HT1080 (cell line): ENCODE results near the gene EVC. TPM values are rescaled to one million over a fixed set of nuclear protein-coding genes. Genes with fewer than 3 reads are reported as not detected.

Experiments used
- DNase-seq: peaks from one replicate; pipeline ENCODE4 v3.0.0-alpha.2; 2015; ENCODE audit warnings: low read depth
- total RNA-seq: library from RNA; depleted of rRNA; stranded (reverse); fragments of >200 nt; shearing (Covaris generic); gene quantifications from 2 replicates; pipeline ENCODE4 v1.2.3, GENCODE V29; 2014

The EVC gene
- total RNA-seq, 1 experiment from 2014 or later, result 12.0 TPM

DNA sequence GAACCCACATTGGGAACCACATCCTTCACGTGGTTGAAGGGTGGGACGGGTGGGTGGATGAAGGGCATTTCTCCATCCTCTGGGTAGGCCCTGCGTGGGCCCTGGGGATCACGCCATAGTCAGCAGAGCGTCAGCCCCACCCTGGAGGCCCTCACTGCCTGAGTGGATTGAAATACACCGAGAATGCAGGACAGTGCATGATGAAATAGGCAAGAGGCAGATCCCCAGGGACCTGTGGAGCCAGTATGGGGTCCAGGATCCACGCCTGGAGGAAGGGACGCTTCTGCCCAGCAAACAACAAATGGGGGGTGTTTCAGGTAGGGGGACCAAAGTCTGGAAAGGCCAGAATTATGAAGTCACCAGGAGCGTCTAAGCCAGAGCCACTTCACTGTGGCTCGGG lies 19.4 kb downstream of the EVC start:
- DNase-seq, result no peak

DNA sequence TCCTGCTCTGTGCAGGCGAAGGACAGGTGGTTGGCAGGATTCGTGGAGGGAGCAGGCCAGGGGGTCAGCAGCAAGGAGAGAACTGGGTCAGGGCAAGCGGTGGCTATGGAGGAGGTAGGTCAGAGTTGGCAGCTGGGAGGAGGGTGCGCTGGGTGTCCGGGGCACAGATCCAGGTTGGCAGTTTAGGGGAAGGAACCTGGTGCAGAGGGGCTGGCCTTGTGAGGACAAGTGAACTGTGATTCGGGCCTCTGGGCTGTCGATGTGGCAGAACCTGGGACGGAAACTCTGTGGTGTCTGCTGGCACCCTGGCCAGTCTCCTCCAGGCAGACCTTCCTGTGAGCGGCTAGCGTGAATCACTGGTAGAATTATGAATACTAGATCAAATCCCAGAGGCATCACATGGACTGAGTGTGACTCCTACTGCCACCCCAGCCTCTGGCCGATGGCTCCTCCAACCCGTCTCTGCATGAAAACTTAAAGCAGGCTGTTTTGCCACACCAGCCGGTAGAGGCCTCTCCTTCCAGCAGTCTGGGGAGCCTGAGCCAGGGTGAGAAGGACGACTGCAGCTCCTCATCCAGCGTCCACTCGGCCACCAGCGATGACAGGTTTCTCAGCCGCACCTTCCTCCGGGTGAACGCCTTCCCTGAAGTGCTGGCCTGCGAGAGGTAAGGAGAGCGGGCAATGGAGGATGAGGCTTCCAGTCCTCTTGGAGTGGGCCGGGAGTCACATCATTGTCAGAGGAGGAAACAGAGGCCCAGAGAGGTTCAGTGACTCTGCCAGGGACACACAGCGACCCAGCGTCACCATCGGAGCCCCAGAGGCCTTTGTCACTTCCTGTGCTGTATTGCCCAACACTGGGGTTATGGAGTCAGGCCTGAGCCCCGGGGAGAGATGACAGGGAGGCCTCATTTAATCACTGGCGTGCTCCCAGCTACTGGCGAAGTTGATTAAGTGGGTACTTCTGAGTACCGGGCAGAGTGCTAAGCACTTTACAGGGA lies 20.3 kb downstream of the EVC start:
- no peak for DNase-seq

DNA sequence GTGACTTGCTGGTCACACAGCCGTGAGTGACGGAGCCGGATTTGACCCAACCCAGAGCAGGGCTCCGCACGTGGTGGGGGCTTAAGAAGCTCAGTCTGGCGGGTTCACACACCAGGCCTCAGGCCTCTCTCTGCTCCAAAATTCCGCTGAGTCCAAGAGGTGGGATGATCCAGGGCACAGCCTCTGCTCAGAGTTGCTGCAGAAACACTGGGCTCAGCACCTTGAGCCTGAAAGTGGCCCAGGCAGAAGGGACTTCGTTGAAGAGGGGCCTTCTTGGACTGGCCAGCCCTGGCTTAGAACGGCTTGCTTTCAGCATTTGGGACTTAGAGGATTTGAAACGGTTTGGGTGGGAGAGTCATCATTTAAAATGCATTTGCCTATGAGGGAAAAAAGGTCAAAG lies 21.2 kb downstream of the EVC start:
- no peak for DNase-seq

DNA sequence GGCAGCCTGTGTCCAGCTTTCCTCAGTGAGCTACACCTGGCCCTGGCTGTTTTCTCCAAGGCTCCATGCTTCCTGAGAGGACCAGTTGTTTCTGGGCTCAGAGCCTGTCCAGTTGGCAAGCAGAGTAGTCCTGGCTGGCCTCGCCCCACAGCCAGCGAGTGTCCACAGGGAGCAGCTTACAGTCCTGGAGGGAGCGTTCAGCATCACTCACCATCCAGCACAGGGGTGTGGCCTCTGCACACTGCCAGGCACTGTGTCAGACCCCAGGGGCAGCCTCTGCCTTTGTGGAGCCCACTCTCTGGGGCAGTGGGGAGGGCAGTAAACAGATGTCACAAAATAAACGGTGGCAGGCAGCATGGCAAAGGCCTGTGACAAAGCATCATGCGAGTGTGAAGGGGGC lies 23.9 kb downstream of the EVC start:
- DNase-seq, result no peak

DNA sequence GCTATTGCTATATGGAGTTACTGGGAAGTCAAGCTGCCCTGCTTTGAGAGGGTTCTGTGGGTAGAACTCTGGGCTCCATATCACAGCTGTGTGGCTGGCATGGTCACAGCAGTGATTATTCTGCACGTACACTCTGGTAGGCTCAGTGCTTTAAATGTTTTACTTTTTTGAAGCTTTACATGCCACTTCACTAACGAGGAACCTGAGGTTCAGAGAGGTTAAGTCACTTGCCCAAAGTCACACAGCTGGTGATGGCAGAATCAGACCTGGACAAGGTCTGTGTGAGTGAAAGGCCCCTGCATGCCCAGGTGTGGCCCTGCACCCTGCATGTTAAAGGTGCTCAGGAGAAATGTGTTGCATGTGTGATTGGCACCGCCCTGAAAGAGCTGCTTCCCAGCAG lies 24.5 kb downstream of the EVC start:
- no peak for DNase-seq

DNA sequence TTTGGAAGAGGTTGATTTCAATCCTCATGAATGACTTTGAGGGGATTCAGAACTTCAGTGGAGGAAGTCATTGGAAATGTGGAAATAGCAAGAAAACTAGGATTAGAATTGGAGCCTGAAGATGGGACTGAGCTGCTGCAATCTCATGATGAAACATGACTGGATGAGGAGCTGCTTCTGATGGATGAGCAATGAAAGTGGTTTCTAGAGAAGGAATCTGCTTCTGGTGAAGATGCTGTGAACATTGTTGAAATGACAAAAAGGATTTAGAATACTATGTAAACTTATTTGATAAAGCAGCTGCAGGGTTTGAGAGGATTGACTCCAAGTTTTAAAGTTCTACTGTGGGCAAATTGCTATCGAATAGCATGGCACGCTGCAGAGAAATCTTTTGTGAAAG lies 27.1 kb downstream of the EVC start:
- no peak for DNase-seq

DNA sequence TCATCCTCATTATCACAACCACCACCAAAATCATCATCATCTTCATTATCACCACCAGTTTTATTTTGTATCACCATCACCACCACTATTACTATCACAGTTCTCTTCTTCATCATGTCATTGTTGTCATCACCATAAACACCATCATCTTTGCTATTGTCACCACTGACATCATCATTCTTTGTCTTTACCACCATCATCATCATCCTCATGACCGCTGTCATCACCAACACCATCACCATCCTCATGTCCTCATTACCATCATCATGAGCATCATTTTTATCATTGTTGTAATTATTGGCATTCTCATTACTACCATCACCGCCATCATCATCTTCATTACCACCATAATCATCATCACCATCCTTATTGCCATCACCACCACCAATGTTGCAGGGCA lies 31.4 kb downstream of the EVC start:
- no peak for DNase-seq

DNA sequence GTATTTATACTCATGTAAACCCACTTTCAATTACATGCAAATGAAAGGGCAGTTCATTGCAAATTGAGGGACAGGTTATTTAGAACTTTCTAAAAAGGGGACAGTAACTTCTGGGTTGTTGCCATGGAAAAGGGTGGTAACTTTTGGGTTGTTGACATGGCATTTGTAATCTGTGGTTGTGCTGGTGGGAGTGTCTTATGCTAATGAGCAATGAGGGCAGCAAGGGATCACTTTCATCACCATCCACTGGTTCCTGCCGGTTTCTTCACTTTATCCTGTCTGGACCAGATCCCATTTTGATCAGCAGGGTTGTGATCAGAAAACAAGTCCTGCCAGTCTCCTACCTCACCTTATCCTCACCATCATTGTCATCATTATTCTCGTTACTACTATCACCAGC lies 32.0 kb downstream of the EVC start:
- no peak for DNase-seq

DNA sequence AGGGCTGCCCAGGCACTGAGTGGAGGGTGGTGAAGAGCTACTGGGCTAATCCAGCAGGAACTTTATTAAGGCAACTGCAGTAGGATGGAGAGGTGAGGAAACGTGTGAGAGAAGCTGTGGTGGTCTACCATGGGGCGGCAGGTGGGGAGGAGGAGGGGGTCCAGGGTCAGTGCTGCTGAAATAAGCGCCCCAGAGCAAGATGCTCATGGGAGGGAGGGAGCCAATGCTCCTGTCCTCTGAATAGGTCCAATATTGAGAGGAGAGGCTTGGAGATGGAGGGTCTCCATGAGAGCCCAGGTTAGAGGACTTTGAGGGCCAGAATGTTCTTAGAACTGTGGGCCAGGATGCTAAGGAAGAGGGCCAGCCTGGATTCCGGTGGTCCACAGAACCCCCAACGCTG lies 35.2 kb downstream of the EVC start:
- no peak for DNase-seq

DNA sequence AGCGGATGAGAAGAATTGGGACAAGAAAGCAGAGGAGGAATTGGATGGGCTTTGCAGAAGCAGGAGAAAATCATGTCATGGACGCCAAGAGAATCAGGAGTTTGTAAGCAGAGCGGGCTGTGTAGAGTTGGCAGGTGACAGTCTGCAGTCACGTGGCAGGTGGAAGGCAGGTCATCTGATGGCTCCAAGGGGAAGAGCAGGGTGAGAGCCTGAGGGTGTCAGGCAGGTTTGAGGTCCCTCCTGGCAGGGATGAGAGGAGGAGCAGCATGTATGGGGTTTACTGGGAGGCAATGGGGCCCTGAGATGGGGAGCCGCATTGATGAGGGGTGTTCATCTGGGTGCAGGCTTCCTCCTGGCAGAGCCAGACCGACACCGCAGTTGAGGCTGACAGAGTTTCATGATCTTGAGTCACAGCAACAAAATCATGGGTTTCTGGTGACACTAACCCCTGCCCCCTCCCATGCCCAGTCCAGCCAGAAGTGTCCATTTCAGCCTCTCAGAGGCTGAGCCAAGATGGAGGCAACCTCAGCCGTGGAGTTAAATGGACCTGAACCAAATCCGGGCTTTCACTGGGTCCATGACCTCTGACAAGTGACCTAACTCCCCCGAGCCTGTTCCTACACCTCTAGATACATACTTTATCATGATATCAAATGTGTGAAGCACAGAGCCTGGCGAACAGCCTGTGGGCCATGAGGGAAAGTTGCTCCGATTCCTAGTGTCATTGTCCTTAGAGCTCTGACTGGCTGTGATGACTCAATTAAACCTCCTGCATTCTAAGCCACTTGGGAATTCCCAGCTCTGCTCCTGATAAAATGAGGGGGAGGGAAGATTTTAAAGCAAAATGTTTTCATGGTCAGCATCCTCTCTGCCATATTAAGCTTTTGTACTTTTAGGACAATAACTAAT lies 36.1 kb downstream of the EVC start:
- DNase-seq, result no peak

DNA sequence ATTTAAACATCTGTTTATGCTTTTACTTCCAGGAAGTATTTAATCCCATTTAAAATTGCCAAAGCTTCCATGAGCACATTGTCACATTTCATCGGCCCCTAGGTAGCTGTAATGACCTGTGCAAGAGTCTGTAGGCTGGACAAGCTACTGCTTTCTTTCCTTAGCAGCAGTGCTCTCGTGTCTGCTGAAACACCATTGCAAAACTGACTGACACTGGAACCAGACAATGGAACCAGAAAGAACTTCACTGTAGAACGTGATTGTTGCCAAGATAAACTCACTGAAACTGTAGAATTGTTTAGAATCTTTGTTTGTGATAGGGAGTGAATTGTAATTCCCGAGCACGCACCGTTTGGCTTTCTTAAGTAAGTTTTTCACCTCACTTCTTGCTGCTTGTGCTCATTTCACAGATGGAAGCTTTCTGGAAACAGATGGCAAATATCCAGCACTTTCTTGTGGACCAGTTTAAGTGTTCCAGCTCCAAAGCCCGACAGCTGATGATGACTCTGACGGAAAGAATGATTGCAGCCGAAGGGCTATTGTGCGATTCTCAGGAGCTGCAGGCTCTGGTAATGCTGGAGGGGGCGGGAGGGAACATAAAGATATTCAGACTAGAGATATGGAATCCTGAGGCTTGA lies 36.9 kb downstream of the EVC start:
- no peak for DNase-seq

DNA sequence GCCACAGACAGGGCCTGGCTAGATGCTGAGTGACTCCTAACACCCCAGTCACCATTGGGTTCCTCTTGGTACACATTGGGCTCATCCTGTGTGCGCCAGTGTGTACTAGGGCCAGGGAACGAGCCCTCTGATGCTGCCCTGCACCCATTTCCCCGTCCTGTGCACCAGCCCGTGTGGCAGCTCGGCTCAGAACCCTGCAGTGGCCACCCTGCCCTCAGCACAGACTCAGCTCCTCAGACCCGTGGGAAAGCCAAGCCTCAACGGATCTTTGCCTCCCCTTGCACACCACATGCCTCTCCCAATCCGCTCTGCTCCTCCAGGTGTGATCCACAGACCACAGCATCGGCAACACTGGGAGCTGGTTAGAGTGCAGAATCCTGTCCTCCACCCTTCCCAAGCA lies 38.6 kb downstream of the EVC start:
- DNase-seq, result no peak

DNA sequence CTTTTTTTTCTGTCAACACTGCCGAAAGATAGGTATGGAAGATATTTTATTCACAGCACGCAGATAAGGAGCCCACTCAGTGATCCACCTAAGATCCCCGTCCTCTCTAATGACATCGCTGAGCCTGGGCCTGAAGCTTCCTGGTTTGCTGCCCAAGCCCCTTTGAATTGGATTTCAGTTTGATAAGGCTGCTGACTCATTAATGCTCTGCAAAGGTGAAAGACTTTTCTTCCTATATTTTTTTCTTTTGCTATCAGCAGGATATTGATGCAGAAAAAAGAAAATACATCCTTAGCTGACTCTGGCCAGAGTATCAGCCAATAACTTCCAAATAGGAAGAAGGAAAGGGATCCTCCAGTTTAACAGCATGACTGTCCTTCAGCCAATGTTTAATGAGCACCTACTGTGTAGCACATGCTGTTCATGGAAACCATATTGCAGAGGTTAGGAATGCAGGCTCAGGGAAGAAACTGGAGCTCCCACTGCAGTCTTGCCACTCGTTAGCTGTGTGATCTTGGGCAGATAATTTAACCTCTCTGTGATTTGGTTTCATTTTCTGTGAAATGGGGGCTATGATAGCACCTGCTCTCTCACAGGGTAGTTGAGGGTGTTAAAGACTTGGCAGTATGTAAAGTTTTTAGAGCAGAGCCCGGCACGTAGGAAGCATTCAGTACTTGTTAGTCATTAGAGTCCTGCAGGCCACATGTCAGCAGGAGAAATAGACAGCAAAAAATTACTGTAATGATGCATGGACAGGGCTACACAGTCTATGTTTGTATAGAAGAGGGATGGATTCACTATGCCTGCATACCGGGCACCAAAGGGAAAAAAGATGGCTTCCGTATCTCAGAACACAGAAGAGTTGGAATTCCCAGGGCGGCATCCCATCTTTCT lies 39.3 kb downstream of the EVC start:
- DNase-seq, result no peak

DNA sequence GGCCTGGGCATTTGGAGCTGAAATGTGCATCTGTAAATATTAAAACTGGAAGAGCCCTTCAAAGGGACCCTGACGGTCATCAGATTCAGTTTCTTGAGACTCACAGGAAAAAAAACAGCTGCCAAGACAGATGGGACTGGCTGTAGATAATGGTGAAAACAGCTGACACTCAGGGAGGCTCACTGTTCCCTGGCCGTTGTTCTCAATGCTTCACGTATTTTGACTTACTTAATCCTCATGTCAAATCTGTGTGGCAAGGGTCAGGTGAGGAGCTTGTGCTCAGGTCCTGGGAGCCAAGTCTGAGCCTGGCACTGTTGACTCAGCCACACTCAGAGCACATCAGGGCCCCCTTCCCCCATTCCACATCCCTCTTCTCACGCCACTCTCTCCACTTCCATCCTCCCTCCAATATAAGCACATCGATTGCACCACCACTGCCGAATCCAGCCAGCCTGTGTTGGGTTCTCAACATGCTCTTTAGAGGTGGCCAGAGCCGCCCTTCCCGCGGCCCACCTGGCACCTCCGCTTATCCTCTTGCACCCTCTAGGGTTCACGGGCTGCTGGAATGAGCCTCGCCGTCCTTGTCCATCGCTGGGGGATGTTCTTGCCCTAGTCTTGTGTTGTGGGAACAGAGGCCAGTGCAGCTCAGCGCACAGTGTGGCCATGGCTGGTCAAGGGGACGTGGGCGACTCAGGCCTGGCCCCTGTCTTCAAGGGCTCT lies 40.1 kb downstream of the EVC start:
- DNase-seq, result no peak

DNA sequence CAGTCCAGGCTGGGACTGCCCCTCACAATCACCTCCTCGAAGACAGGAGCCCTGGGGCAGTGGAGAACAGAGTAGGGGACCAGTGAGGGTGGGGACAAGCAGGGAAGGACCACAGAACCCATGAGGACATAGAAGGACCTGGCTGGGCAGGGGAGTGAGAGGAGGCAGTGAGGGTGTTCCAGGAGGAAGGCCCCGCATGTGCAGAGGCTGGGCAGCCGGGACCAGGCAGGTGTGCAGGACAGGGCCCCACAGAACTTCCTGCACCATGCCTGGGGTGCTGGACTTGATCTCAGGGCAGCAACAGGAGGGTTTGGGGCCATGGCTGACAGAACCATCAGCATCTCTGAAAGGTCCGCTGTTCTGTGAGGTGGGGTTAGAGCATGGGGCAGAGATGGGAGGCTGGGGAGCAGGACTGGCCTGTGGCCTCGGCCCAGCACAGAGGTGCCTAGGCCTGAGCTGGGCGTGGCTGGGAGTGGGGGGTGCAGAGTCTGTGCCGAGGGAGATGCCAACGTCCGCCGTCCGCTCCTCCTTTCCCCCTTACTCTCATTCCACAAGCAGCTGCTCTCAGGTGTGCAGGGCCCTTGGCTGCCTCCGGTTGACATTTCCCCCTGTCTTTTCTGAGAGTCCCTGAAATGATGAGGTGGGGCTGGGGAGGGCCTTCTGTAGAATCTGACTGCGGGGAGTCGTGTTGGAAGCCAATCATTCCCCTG lies 40.8 kb downstream of the EVC start:
- DNase-seq, result no peak

DNA sequence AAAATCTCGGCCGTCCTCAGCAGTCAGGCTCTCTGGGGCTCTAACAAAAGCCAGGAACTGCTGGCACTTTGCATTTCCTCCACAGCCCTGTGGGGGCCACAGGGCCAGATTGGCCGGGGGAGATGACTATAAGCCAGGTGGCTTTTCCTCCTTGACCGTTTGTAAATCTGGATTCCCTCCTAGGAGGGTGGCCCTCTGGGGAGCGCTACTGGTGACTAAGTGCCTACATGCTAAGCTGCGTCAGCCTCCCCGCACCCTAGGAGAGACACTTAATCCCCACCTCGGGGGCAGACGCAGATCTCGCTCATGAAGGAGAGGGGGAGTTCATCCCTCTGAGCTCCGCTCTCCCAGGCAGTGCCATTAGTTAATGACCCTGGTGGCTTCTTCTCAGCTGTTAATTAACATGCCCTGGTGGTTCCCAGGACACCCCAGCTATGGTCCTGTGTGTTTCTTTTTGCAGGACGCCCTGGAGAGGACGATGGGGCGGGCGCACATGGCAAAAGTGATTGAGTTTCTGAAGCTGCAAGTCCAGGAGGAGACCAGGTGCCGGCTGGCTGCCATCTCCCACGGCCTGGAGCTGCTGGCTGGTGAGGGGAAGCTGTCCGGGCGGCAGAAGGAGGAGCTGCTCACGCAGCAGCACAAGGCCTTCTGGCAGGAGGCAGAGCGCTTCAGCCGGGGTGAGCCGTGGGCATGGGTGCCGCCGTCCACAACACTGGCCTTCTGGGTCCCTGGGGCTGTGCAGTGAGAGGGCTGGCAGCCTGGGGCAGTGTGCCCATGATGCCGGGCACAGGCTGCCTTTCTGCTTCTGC lies 41.6 kb downstream of the EVC start:
- DNase-seq, result no peak

DNA sequence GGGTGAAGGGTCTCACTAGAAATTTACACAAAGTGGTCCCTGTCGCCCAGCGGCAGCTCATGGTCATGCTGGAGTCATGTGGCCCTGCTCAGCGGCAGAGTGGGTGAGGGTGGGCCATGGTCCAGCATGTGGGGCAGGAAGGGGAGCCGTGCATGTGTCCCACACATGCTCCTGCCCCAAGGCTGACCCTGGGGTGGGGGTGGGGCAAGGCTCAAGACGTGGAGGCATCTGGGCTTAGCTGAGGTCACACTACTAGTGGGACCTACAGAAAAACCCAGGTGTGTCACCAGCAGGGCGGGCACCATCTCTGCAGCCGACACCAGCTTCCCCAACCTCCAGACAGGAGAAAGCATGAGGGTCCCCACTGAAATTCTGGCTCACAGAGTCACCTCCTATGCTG lies 42.4 kb downstream of the EVC start:
- DNase-seq, result no peak

DNA sequence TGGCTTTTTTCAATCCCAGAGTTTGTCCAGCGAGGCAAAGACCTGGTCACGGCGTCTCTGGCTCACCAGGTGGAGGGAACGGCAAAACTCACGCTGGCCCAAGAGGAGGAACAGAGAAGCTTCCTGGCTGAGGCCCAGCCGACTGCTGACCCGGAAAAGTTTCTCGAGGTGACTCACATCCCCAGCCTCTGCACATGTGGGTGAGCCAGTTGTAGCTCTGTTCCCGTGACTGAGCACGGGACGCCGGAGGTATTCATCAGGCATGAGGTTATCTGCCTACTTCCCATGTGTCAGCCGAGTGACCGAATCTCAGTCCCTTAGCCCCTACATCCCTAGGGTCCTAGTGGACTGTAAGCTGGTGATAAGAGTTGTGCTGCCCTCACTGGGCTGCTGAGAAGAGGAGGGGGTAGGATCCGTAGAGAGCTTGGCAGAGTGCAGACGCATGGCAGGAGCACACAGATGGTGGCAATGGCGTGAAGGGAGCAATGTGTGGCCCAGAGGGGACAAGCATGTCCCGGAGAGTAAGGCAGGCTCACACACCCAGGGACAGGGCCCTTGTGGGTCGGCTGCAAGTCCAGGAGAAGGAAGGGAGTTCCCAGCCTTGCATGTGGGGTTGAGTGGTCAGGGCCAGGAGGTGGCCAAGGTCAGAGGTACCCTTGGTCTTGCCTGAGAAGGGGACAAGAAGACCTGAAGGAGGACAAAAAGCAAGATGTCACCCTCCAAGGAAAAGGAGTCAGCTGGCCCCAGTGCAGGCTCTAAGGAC lies 42.9 kb downstream of the EVC start:
- DNase-seq, result peak; percentile 93
